Stimulated activated CD8-positive, alpha-beta memory T cell treated with anti-CD3 and anti-CD28 coated beads, Interleukin-15, amount 100 ng/mL, for 1 hour (primary cell): ENCODE measurements around the gene CTSH.
"Not testable (repeated sequence)": the region's sequence is repeated elsewhere in the genome, so short reads cannot be mapped to it uniquely, and the experiment has no call there.

Experiments
- DNase-seq: peaks from one replicate; pipeline ENCODE4 v3.0.0-alpha.2; 2020; ENCODE audit warnings: low read depth

Gene CTSH

DNA sequence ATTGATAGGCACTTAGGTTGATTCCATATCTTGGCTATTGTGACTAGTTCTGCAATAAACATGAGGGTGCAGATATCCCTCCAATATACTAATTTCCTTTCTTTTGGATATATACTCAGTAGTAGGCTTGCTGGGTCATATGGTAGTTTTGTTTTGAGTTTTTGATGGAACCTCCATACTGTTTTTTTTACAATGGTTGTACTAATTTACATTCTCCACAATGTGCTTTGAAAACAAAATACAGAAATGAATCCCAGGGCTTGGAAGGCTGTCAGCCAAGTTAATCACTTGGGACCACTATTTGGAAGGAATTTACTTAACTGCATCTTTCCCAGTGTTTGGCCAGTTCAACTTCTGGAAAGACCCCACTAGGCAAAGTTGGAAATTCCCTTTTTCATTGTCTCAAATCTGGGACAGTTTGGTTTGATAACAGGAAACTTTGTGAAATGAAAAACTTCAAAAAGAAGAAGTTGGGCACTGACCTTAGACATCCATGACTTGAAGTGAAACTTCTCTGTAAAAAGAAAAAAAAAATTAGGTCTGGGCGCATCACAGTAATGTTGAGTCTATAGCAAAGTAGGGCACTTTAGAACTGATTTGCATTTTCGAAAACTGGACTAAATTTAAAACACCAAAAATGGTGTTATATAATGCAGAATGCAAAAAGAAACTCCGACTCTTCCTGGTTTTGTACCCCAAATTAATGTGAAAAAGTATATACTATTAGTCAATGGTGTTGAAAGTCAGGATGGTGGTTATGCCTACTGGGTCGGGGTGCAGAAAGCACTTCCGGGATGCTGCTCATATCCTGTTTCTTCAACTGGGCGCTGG is 6.0 kb downstream of the CTSH start:
- DNase-seq: no peak

DNA sequence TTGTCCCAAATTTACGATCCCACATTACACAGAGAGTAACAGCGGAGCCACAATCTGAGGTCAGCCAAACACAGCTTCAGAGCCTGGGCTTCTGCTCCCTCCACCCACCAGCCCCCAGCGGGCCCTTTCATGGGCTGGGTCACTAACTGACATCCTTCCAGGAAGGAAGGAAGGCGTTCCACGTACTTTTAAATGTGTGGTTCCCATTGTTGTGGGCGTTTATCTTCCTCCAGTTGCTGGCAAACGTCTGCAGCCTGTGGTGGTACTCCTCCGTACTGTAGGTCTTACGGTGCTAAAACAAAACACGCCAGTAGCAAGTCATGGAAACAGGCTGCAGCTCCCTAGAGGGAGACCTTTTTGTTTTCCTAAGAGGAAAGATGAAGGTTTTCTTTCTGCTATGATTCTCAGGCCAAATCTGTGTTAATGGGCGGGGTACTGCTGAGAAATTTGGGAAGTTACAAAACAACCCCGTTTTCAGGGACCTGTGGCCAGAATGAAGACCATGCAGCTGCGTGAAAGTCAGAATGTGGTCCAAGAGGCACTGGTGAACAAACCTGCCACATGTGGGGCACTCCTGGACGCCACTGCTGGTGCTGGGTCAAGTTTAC is 7.6 kb downstream of the CTSH start:
- DNase-seq: no peak

DNA sequence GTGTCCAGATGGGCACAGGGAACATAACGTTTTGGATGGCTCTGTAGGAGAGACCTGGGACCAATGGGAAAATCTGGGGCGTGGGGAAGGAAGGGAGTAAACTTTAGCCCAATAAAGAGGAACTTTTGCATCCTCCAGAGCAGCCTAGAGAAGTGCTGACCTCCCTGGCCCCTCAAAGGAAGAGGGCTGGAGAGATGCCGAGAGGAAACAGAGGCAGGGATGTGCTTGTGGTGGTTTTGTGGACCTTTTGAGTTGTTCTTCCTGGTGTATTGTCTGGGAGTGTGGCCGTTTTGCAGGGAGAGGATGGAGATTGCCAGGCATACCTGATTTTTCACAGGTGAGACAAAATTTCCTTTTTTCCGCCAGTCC is 10.2 kb downstream of the CTSH start:
- no peak for DNase-seq

DNA sequence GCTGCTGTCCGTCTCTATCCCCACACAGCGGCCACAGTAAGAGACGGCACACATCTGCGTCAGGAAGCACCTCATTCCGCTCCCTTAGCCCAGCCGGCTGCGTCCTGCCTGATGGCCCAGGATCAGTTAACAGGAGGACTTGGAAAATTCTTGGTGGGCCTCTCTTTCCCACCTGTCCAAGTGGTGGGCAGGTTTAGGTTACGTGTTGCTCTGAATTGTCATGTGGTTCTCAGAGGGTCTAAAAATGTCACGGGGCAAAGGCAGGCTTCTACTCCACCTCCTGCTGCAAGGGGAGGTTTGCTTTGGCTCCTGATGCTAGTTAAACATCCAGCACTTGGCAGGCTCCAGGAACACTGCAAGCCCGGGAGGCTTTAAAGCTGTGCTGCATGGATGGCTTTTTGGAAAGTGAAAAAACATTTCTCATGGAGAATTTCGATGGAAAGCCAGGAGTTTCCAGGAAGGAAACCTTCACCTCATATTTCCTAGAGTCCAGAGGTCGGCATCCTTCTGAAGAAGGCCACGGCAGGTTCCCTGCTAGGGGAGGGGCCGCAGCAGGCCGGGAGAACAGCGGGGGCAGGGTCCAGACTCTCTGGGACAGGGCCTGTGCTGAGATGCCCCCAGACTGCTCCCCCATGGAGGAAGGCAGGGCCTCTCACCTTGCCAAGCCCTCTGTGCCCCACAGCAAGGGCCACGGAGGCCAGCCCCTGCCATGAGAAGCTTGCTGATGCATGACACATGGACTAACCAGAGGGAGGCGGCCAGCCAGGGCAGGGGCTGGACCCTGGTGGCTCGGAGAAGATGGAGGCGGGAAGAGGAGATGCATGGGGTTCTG is 10.8 kb downstream of the CTSH start:
- no peak for DNase-seq

DNA sequence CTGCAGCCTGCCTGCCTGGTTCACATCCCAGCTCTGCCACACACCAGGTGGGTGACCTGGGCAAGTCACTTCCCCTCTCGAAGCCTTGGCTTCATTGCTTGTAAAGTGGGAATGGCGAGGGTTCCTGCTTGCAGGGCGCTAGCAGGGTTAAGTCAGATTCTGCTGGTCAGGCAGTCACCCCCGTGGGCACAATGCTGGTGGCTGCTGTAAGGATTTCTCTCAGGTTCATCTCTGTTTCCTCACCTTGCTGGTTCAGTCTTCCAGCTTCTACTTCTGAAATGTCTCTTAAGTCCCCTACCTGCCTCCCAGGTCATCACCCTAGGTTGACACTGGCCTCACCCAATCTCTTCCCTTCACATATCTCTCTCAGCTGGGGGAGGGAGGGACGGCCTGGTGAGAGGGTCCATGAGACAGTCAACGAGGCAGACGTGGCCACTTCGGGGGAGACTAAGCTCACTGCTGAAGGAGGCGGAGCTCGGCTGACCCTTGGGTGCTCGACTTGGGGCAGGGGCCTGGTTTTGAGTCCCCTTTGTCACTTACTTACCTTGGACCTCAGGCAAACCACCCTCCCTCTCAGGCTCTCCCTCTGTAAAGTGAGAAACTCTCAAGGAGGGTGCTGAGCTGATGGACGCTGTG is 11.5 kb downstream of the CTSH start:
- DNase-seq: no peak

DNA sequence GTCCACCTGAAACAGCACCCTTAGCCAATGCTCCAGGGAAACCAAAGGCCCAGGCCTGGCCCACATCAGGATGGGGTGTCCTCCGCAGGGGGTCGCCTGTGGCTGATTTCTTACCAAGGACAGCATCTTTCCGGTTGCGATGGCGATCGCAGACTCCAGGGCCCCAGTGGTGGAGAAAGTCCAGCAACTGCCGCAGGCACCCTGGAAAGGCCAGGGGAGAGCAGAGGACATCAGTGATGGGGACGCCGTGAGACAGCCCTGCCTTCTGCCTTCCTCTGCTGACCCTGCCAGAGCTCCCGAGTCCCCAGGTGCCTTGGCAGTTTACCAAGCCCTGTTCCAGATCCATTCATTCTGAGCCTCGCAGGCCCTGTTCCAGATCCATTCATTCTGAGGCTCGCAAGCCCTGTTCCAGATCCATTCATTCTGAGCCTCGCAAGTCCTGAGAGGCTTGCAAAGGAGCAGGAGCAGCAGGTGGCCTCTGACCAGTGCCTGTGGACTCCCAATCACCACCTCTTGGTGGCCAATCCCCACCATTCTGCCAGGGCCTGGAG is 12.5 kb downstream of the CTSH start:
- DNase-seq: no peak

DNA sequence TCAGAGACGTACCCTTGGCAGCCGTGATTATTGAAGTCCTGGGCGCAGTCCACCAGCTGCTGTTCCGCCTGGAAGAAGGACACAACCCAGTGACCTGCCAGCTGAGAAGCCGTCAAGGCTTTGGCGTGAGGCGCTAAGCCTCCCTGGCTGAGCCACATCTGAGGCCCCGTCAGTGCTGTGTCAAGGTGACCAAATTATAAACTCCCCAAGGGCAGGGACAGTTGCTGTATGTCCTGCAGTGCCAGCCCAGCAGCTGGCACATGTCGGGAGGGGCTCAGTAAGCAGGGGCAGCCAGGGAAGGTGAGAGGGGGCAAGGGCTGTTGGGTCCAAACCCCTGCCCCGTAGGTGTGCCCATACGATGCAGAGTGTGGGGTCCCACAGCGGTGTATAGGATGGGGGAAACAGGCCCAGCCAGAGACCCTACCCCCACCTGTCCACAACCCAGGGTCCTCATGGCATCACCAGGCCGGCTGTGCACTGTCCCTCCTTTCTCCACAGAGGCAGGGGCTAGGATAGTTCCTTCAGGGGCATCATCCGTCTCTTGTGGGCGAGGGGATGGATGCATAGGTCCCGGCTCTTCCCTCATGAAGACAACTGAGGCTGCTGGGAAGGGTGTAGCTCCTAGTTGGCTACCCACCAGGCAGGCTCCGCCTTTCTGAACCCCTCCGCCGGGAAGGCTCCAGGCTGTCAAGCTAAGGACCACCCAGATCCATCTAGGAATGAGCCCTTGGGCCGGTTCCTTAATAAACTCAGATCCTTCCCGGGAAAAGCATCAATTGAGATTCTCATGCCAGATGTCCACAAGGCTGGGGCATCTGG is 13.2 kb downstream of the CTSH start:
- DNase-seq: no peak

DNA sequence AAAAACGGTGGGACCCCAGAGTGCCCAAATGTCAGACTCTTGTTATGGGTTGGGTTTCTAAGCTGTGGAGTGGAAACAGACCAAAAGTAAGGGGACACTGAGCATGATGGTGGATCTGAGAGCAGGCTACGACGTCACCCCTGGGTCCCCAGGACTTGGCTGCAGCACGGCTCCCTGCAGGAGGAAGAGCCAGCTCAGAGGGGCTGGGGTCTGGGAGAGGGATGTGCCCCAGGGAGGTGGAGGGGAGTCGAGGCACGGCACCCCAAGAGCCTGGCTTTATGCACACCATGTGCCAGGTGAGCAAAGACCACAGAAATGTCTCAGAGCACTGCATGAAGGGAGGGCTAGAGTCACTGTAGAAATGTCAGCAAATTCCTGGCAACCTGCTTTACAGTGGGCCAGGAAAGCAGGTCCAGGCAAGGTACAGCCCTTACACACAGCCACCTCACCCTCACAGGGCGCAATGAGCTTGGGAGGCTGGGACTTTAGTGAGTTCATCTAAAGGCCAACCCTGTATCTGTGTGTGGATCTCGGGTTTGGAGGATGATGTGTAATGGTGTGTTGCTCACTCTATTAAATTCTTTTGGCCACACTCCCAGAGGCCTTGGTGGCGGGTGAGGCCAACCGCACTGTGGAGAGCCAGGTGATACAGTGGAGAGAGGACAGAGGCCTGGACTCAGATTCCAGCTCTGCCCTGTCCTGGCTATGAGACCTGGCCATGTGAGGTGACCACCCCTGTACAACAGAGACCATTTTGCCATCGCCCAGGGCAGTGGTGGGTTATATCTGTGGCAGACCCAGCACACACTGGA is 14.1 kb downstream of the CTSH start:
- no peak for DNase-seq

DNA sequence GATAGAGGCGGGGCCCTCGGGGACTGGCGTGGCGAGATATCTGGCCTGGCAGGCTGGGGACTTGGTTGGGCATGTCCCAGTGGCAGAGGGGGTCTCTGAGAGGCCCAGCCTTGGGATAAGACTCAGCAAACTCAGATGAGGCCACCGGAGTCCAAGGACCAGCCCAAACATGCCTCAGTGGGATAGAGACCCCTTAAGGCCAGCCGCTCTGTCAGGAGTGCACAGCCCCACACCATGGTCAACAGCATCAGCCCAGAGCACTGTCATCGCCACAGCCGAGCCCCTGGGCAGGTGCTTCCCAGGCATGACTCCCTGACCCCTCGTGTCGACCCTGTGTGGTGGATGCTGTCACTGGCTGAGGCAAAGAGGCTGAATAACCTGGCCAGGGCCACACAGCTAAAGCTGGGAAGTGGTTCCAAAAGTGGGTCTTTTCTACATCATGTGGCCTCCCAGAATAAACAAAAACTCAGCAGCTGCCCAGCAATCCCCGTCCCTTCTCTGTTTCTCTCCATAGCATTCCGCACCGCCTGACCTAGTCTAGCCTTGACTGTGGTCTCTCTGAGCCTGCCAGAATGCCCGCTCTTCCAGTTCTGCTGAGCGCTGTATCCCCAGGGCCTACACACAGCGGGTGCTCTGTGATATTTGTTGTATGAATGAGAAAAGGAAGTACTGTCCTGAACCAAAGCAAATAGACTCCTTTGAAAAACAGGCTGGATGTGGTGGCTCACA is 15.1 kb downstream of the CTSH start:
- DNase-seq: no peak

DNA sequence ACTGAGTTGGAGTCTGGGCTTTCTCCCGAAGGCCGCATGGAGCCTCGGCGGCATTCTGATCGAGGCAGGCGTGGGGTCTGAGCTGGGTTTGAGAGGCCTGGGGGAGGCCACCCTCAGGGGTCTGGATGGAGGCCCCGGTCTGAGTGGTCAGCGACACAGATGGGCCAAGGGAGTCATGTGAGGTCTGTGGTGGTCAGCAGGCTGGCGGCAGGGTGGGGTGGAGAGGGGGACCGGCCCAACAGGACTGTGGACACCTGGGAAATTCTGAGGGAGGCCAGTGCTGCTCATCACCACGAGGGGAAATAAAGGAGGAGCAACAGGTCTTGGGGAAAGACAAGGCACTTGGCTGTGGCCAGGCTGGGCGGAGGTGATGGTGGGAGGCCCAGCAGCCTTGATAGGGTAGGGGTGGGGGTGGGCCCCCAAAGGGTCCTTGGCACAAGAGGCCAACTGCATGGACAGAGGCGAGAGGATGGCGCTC is 16.2 kb downstream of the CTSH start:
- no peak for DNase-seq

DNA sequence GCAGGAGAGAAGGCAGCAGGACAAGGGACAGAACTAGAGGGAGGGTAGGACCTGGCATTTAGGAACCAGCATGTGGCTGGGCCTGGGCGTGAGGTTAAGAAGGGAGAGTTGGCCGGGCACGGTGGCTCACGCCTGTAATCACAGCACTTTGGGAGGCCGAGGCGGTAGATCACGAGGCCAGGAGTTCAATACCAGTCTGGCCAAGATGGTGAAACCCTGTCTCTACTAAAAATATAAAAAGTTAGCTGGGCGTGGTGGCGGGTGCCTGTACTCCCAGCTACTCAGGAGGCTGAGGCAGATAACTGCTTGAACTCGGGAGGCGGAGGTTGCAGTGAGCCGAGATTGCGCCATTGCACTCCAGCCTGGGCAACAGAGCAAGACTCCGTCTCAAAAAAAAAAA is 16.7 kb downstream of the CTSH start:
- not testable (repeated sequence) for DNase-seq

DNA sequence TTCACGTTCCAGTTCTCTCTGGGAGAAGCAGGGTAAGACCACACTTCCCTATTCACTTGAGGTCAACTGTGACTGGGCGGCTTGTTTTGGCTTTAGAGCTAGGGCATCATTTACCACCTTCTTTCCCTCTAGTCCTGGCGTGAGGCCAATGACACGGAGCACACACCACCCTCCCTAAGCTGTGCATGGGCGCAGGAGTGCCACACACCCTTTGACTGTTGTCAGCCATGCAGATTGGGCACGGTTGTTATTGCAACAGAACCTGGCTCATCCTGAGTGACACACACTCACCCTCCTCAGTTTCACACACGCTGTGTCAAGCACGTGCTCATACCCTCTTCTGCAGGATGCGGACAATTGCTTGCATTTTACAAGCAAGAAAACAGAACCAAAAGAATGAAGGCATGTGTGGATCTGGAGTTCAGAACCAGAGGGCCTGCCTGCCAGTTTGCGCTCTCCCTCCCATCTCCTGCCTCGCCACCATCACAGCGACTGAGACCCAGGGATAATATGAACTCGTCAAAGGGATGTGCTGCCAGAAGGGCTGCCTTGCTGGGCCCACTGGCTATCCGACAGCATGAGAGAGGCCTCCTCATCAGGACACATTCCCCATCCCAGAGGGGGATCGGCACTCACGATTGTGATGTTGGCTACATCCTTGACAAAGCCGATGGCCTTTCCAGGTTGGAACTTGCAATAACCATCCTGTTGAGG is 17.6 kb downstream of the CTSH start:
- no peak for DNase-seq

DNA sequence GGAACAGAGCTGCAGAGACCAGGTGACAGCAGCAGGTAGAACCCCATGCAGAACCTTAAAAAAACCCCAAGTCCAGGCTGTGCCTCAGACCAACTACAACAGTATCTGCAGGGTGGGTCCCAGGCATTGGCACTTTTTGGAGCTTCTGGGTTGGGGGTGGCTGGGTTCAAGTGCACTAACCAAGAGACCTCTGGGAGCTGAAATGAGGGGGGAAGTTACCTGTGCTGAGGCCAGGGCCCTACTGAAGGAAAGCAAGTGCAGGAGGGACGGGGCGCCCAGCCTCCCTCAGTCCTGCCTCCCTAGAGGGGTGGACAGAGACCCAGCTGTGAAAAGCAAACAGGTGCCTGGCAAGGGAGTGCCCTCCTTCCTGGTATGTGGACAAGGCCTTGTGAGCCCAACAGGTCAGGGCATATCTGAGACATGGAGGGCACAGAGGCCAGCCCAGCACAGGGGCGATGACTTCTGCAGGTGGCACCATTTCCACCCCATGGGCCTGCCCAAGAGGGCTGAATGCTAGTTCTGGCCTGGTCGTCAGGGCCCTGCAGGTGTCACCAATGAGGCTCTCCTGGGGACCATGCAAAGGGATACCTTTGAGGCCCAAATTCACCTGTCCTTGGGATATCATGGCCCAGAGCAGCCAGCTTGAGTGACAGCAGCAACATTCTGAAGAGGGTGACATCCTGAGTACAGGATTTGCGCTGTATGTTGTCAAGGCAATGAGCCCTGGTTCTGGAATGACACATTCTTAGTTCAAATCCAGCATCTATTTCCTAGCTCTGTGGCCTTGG is 18.7 kb downstream of the CTSH start:
- DNase-seq: no peak

DNA sequence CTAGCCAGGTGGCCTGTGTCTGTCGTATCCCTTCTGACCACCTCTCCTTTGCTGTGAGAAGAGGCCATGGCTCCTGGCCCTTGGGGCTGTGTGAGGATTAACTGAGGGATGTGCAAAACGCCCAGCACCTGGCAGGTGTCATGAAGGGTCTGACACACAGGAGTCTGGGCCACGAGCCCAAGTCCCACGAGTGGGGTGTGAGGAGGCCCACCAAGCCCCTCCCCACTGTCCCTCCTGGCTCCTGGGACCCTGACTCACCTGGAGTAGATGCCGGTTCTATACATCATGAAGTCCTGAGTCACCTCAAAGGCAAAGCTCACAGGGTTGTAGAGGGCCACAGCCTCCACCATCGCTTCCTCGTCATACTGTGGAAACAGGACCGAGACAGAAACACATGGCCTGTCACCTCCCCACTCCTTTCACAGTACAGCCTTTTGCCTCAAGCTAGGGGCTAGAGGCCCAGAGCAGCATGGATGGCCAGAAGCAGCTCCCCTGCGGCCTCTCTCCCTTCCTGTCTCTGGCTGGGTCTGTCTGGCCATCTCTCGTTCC is 19.7 kb downstream of the CTSH start:
- DNase-seq: no peak

DNA sequence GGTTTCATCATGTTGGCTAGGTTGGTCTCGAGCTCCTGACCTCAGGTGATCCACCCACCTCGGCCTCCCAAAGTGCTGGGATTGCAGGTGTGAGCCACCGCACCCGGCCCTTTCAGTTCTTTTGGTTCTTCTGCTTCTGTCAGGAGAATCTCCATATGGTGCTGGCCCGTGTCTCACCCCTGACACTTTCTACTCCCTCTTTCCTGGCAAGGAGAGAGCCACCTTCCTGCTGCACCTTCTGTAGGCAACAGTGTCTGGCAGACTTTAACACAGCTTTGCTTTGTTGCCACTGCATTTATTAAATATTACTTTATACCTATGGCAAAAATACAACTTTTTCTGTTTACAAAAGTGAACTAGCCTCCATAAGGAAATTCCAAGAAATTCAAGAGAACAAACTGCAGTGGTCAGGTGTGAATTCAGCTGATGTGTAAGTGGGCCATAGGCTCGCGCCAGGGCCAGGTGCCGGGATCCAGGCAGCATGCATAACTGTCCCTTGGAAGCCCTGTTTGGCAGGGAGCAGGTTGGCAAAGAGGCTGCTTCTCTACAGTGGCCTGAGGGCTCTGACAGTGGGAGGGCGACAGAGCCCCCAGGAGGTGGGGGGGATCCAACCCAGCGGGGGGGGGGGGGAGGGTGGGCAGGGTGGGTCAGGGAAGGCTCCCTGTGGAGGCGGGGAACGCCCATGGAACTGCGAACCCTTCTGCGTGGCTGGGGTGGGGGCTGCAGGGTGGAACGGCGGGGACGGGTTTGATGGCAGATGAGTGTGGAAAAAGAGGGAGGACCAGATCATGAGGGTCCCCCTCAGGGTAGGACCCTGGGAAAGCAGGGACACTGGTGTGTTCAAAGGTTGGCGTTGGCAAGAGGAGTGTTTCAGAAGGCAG is 21.1 kb downstream of the CTSH start:
- DNase-seq: no peak

DNA sequence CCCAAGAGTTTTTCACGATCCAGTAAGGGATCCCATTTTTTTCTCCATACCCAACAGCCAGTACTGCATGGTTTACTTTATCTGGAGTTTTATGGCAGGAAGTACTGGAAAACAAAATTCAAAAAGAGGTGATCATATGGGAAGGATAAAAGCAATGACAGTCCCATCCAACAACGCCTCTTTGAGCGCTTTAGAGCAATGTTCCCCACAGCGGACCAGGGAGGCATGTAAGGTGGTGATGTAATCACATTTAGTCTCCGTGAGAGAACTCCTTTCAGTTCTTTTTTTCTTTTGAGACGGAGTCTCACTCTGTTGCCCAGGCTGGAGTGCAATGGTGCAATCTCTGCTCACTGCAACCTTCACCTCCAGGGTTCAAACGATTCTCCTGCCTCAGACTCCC is 21.8 kb downstream of the CTSH start:
- no peak for DNase-seq

DNA sequence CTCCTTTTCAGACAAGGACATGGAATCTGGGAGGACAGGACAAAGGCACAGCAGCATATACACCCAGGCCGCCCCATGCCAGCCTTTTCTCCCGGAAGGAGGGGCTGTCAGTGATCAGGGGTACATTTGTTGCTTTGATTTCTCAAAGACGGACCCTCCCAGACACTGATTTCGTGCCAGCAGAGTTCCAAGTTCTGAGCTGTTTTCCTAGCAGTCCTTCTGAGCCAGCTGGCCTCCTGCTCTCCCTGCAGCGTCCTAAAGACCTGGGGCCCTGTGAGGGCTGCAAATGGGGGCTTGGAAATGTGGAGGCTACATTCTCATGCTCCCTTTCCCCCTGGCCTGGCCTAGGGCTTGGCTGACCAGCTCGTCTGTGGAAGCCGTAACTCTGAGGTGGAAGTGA is 22.3 kb downstream of the CTSH start:
- no peak for DNase-seq
